ENCODE measurements around the gene CEP295NL. TPM values are rescaled to one million over a fixed set of nuclear protein-coding genes. Genes with fewer than 3 reads are reported as not detected.

Gene CEP295NL
- total and polyA plus RNA-seq, 2 of the 8 experiments (the other 6 are each of a cell fraction or from before 2014, with no cell fraction given): 0.06 to 2.0 TPM

- TF ChIP-seq PHF8 (conservative IDR thresholded peaks at IDR 0.05; ENCODE audit: low read depth, low read length) (peak; percentile 57), TBP (IDR thresholded peaks at IDR 0.05; ENCODE audit: low read depth, low read length) (peak; percentile 52; the same call in 1 of the 2 replicates), BCL11A (IDR thresholded peaks at IDR 0.05; ENCODE audit: low read depth in 2 of 2, low read length in 2 of 2) (no peak), GABPA (IDR thresholded peaks at IDR 0.05; ENCODE audit: borderline replicate concordance, insufficient read depth, low read length) (no peak), TEAD4 (IDR thresholded peaks at IDR 0.05; ENCODE audit: low read depth, low read length) (no peak), TAF7 (optimal IDR thresholded peaks at IDR 0.05; ENCODE audit: borderline replicate concordance, low read depth, low read length) (no peak), SAP30 (IDR thresholded peaks at IDR 0.05; ENCODE audit: insufficient read depth, insufficient replicate concordance, low read length) (peak; percentile 79), EGR1 (IDR thresholded peaks at IDR 0.05; ENCODE audit: borderline replicate concordance, low read depth, low read length) (no peak), SIX5 (IDR thresholded peaks at IDR 0.05; ENCODE audit: low read depth, low read length) (no peak), SIN3A (conservative IDR thresholded peaks at IDR 0.05 in 1 of 2, IDR thresholded peaks at IDR 0.05 in 1 of 2; ENCODE audit: low read depth in 1 of 2, low read length in 2 of 2) (peak; percentile 82 to 89; a peak in 3 of 4 replicates), NANOG (IDR thresholded peaks at IDR 0.05; ENCODE audit: insufficient read depth, low read depth, low read length, poor library complexity, severe bottlenecking) (no peak), POU5F1 (IDR thresholded peaks at IDR 0.05; ENCODE audit: low read depth, low read length) (no peak)
These were observed 62.0 kb downstream of the CEP295NL start, which contains the start of gene USP36 (continued) for GRCh38 chr17:78840780-78841611.

Data from H1 (cell line).